ENCODE measurements around the gene CEPT1. TPM values are rescaled to one million over a fixed set of nuclear protein-coding genes. Genes with fewer than 3 reads are reported as not detected.

CEPT1 gene
- total RNA-seq, 1 donor from 2014 or later = 37.8 TPM

DNA sequence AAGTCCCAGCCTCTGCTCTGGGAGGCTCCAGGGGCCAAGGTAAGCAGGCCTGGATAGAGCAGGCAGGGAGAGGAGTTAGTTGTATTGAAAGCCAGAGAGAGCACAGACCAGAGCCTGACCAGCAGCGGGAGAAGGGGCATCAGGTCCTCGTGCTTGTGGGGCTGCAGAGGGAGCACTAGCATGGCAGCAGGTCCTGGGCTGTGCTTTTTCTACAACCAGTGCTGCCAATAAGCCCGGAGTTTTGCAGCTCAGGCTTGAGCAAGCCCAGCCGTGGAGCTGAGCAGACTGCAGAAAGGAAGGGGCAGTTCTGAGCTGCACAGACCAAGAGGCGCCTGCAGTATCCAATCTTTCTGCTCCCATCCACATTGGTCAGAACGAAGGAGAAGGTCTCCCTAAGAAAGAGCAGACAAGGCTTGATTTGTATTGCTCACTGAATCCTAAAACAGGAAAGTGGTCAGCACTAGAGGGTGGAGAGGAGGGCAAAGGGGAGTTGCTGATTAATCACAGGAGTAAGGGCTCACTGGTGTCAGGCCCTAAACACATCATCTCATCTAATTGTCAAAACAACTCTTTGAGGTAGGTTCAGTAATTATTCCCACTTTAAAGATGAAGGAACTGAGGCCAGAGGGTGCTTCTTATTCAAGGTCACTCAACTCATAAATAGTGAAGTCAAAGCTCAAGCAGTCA is 57.7 kb downstream of the CEPT1 start:
- Histone ChIP-seq H3K36me3 (peaks cover 0 to 5% of the 10 kb centered on the region in 2 donors), H3K9me3 (no peaks in the 10 kb centered on the region), H3K27me3 (no peaks in the 10 kb centered on the region), H3K4me3 (peak overlapping the region in 1 of 2 donors; percentile 32), H3K27ac (no peak overlapping the region), H3K4me1 (peaks cover 49% of the 10 kb centered on the region)
- no peak for DNase-seq (ENCODE audit: extremely low spot score in 2 of 2)
- intact Hi-C loops (cut with DNase I) = no loop called here
- TF ChIP-seq, protein P1, sequence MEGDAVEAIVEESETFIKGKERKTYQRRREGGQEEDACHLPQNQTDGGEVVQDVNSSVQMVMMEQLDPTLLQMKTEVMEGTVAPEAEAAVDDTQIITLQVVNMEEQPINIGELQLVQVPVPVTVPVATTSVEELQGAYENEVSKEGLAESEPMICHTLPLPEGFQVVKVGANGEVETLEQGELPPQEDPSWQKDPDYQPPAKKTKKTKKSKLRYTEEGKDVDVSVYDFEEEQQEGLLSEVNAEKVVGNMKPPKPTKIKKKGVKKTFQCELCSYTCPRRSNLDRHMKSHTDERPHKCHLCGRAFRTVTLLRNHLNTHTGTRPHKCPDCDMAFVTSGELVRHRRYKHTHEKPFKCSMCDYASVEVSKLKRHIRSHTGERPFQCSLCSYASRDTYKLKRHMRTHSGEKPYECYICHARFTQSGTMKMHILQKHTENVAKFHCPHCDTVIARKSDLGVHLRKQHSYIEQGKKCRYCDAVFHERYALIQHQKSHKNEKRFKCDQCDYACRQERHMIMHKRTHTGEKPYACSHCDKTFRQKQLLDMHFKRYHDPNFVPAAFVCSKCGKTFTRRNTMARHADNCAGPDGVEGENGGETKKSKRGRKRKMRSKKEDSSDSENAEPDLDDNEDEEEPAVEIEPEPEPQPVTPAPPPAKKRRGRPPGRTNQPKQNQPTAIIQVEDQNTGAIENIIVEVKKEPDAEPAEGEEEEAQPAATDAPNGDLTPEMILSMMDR (IDR thresholded peaks at IDR 0.05) = peak in 1 of 3 experiments; percentile 7
- TF ChIP-seq POLR2A (IDR thresholded peaks at IDR 0.05) = no peak

DNA sequence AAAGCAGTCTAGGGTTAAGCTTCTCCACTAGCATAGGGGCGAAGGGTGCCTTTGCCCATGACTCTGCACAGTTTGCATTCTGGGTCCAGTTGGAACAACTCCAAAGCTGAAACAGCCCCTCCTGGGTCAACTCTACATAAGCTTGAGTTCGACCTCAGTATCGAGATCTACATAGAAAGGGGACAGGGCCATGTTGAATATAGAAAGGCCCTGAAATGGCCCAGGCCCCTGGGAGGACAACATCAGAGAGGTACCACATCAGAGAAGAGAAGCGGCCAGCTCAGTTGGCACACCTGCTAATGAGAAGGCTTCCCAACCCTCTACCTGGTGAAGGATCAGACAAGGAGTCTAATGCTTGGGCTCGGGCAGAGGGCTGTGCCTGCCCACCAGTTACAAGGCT is 58.8 kb downstream of the CEPT1 start:
- H3K4me1 ChIP-seq = peaks cover 49% of the 10 kb centered on the region
- no peaks in the 10 kb centered on the region for H3K9me3 ChIP-seq
- peak overlapping the region; percentile 78 for H3K27ac ChIP-seq
- H3K4me3 ChIP-seq = peak overlapping the region; percentile 13 to 32
- no peak for DNase-seq (ENCODE audit: extremely low spot score in 2 of 2)
- no peaks in the 10 kb centered on the region for H3K27me3 ChIP-seq
- intact Hi-C loops (cut with DNase I) = no loop called here
- TF ChIP-seq, protein P1 (IDR thresholded peaks at IDR 0.05) = no peak
- TF ChIP-seq POLR2A (IDR thresholded peaks at IDR 0.05) = no peak
- no peak for TF ChIP-seq POLR2AphosphoS5 (IDR thresholded peaks at IDR 0.05; ENCODE audit: insufficient read depth in 1 of 2, low read depth in 1 of 2)
- peaks cover 0 to 5% of the 10 kb centered on the region in 2 donors for H3K36me3 ChIP-seq

DNA sequence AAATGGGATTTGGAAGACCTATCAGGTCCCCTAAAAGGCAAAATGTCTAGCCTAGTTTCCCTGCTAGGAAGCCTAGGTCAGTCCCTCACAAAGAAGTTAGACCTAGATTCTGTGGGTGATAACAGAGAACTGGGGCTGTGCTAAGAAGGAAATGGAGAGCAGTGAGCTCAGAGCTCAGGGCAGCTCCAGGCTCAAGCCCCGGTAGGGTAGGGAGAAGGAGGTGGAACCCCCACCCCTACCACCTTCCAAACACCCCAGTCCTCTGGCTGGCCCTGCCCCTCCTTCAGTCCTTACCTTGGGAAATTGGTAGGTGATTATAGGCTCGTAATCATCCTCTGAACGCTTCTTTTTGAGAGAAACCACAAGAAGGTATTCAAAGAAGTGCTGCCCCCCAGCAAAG is 59.3 kb downstream of the CEPT1 start:
- no peak for DNase-seq (ENCODE audit: extremely low spot score in 2 of 2)
- no peaks in the 10 kb centered on the region for H3K9me3 ChIP-seq
- TF ChIP-seq, protein P1 (IDR thresholded peaks at IDR 0.05) = no peak
- no peak for TF ChIP-seq POLR2AphosphoS5 (IDR thresholded peaks at IDR 0.05; ENCODE audit: insufficient read depth in 1 of 2, low read depth in 1 of 2)
- TF ChIP-seq POLR2A (IDR thresholded peaks at IDR 0.05) = no peak
- peaks cover 0 to 5% of the 10 kb centered on the region in 2 donors for H3K36me3 ChIP-seq
- peaks cover 45% of the 10 kb centered on the region for H3K4me1 ChIP-seq
- no peaks in the 10 kb centered on the region for H3K27me3 ChIP-seq
- intact Hi-C loops (cut with DNase I) = no loop called here
- H3K27ac ChIP-seq = peak overlapping the region; percentile 78
- peak overlapping the region; percentile 13 to 32 for H3K4me3 ChIP-seq

DNA sequence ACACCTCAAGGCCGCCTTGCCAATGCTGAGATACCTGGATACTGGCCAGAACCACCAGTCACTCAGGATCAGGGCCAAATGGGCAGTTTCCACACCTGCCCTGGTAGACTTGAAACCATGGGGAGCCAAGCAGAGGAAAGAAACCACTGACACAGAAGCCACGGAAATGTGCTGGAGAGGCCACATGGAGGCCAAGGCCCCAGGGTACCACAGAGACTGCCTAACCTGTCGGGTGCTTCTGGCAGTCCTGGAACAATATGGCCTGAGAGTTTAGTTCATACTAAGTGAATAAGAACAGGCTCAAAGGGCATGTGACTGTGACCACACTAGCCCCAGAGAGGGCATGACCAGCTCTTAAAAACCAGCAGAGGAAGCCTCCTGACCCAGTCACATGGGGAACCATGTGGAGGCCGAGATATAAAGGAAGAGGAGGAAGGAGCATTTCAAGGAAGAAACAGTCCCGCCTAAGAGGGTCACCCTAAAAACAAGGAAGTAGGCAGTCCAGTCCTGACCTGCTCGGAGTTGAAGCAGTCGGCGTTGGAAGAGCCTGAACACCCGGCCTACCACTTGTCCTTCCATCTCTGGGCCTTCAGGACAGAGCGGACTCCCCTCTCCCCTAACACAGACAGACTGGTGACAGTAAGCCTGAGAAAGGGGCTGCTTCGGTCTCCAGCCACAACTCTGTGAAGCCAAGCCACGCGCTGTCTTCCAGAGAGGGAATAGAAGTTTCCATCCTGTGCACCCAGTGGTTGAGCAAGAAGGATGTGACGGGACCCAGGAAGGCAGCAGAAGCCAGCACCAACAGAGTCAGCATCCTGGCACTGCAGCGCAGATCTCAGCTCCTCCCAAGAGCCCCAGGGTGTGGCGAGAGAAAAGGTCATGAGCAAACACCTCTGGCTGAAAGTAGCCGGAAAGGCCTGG is 60.1 kb downstream of the CEPT1 start, which contains the start of gene DENND2D:
DENND2D (minus strand) TSS at position 766 of the 921 bp plus-strand sequence; CDS start at position 579, 187 bp downstream.
- Histone ChIP-seq H3K4me1 (peaks cover 44% of the 10 kb centered on the region), H3K9me3 (no peaks in the 10 kb centered on the region), H3K4me3 (peak within 1 kb of the TSS; percentile 13 to 32), H3K27me3 (no peaks in the 10 kb centered on the region), H3K27ac (peak within 1 kb of the TSS; percentile 78), H3K36me3 (peaks cover 0 to 5% of the 10 kb centered on the region in 2 donors)
- DNase-seq (ENCODE audit: extremely low spot score in 2 of 2) = no peak
- intact Hi-C loops (cut with DNase I) = no loop called here
- no peak for TF ChIP-seq POLR2A (IDR thresholded peaks at IDR 0.05)
- peak in 1 of 2 donors; percentile 21 for TF ChIP-seq POLR2AphosphoS5 (IDR thresholded peaks at IDR 0.05; ENCODE audit: insufficient read depth in 1 of 2, low read depth in 1 of 2)

DNA sequence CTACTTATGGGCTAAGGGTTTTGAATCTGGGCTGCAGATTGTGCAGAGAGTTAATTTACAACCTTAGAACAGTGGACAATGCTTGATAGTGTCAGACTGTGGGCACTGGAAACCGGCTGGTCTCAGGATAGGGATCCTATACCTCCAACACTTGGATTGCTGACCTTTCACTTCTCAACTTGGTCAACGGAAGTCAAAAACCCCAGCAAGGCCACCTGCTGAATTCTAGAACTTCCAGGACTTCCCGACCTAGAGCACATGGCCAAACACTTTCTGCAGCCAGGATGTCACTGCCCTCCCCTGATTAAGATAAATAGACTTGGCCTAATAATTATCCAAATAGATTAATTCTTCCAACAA is 60.8 kb downstream of the CEPT1 start:
- Histone ChIP-seq H3K4me1 (peaks cover 43% of the 10 kb centered on the region), H3K27ac (peak overlapping the region; percentile 78), H3K9me3 (no peaks in the 10 kb centered on the region), H3K36me3 (peaks cover 0 to 4% of the 10 kb centered on the region in 2 donors), H3K4me3 (peak overlapping the region in 1 of 2 donors; percentile 32), H3K27me3 (no peaks in the 10 kb centered on the region)
- intact Hi-C loops (cut with DNase I) = no loop called here
- TF ChIP-seq, protein P1 (IDR thresholded peaks at IDR 0.05) = no peak
- no peak for TF ChIP-seq POLR2AphosphoS5 (IDR thresholded peaks at IDR 0.05; ENCODE audit: insufficient read depth in 1 of 2, low read depth in 1 of 2)
- no peak for TF ChIP-seq POLR2A (IDR thresholded peaks at IDR 0.05)
- DNase-seq (ENCODE audit: extremely low spot score in 2 of 2) = no peak
